Ramos (cell line): ENCODE results near the gene PRLHR.

Source experiments
- in situ Hi-C: fragments of 300-500 bp; cut with MboI; formaldehyde crosslinking; loops from one replicate; pipeline ENCODE4 v1.14.3; 2022; ENCODE audit warnings: low sequenced_read_pairs; ENCODE audit not compliant: unreplicated experiment

PRLHR gene

DNA sequence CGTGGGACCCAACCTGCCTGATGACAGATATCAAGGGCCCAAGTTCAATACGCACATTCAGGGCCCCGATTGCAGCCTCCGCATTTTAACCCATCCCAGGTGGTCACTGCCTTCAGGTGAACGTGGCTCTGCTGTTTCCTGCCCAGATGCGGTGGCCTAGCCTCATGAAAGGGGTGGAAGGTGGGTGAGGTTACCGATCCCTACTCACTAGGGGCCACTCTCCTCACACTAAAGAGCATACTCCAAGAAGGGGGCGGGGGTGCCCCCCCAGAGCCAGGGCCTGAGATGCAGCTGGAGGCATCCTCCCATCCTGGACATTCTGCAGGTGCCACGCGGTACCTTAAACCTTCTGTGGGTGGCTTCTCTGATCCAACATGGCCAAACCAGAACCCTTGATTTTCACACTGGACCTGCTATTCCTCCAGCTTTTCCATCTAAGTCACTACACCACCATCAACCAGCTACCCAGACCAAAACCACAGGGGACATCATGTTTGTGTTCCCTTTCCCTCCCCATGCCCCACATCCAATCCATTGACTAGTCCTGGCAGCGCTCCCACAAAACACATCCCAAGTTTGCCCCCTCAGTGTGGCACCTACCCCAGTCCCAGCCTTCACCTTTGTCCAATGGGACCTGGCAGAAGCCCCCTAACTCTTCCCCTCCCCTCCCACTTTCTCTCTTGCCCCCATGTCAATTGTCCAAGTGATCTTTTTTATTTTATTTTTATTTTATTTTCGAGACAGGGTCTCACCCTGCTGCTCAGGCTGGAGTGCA, 30.0 kb downstream of the PRLHR start:
- in situ Hi-C loops, result loop anchor here (10.0 to 25.0 kb wide), 3 partner anchors 289 to 872 kb away; partner anchors contain the start of gene PRDX3

DNA sequence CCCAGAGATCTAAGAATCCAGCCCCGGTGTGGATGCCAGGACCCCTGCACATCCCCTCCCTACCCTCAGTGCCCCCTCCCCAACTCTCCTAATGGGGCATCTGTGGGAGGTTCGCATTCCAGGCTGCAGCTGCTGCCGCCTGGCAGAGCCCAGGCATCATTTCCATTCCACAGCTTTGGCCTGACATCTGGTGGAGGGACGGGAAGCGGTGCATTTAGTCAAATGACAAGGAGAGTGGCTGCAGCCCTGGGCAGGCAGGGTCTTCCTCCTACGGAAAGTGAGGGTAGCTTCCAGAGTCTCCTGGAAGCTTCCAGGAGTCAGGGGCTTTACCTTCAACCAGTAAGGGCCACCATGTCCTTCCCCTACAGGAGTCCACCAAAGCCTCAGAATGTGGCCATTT, 30.8 kb downstream of the PRLHR start:
- in situ Hi-C loops, result loop anchor here (10.0 to 25.0 kb wide), 3 partner anchors 290 to 873 kb away; partner anchors contain the start of gene PRDX3

DNA sequence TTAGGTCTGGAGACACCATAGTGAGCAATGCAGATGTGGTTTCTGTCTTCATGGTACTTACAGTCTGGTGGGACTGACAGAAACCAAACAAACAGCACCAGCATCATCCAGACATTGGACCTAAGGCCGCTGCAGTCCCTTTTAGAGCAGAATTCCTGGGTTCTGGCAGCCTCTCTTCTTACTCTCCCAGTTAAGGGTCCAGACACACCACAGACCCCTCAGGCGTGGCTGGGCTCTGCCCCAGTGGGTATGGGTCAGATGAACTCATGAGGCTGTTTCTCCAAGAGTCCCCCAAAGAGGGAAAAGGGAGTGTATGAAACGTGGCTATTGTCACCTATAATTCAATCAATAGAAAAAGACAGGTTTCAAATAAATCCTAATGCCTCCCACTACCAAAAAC, 31.3 kb downstream of the PRLHR start:
- in situ Hi-C loops, result loop anchor here (10.0 to 25.0 kb wide), 3 partner anchors 291 to 873 kb away; partner anchors contain the start of gene PRDX3

DNA sequence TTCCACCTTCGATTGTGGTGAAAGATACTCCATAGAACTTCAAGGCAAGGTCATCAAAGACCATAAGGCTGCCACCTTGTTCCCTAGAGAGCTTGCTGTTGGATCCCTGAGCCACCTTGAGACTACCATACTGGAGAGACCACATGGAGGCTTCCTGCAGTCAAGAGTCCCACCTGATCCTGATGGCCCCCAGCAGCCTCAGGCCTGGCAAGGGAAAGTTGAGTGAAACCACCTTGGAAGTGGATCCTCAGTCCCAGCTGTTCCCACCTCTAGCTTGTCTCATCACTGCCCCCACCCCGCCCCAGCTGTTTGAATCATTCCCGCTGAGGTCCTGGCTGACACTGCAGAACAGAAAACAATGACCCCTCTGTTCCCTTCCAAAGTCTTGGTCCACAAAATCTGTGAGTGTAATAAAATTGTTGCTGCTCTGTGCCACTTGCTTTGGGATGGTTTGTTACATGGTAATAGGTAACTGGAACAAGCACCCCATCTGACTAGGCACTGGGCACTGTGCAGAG, 32.0 kb downstream of the PRLHR start:
- in situ Hi-C loops, result loop anchor here (10.0 to 25.0 kb wide), 3 partner anchors 291 to 874 kb away; partner anchors contain the start of gene PRDX3

DNA sequence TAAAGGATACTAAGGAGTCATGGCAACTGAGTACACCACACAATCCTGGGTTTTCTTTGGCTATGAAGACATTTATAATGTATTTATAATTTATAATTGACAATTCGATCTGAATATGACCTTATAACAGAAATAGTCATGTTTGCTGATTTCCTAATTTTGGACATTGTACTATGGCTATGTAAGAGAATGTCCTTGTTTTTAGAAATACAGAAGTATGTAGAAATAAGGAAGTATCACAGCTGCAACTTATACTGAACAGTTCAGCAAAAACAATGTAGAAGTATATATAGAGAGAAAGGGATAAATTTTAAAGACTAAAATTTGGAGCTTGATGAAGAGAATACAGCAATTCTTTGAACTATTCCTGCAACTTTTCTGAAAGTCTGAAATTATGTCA, 32.6 kb downstream of the PRLHR start:
- in situ Hi-C loops, result loop anchor here (10.0 to 25.0 kb wide), 3 partner anchors 292 to 874 kb away; partner anchors contain the start of gene PRDX3

DNA sequence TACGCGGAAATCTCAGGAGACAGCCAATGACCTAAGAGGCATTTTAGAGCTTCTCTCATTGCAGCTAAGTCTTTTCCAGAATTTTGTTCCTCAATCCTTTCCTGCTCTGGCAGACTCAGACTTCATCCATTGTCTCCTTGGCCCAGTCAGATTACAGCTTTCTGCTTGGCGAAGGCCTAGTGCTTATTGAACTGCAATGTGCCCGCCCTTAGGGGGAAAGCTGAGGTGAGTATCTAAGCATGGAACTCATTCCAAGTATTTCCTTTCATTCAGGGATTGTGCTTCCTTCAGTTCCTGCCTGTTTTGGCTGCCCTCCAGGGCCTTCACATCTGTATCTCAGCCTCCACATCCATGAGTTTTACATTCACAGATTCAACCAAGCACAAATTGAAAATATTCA, 37.5 kb downstream of the PRLHR start:
- in situ Hi-C loops, result loop anchor here (25.0 kb wide), 2 partner anchors 629 to 879 kb away; partner anchors contain the start of gene PRDX3

DNA sequence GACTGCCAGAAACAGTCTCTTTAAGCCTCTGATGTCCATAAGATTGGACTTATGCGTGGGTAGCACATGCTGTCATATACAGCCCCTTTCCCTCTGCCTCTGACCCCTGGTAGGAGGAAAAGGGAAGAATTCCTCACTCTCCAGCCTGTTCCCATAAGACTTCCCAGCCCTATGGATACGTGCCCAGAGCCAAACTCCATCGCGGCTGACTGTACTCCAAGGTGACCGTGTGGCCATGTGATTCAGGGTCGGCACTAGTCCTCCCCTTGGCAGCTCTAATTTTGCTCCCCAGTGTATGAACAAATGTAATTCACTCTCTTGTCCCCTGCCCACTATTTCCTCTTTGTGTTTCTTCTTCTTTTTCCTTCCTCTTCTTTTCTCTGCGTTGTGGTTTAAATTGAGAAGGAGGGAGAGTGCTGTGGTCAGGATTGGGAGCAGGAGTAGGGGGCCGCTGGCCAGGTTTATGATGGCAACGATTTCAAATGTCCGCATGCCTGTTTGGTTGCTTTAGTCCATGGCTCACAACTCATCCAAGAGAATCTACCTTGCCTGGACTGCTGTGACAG, 43.8 kb downstream of the PRLHR start:
- in situ Hi-C loops, result loop anchor here (25.0 kb wide), 2 partner anchors 636 to 886 kb away; partner anchors contain the start of gene PRDX3

DNA sequence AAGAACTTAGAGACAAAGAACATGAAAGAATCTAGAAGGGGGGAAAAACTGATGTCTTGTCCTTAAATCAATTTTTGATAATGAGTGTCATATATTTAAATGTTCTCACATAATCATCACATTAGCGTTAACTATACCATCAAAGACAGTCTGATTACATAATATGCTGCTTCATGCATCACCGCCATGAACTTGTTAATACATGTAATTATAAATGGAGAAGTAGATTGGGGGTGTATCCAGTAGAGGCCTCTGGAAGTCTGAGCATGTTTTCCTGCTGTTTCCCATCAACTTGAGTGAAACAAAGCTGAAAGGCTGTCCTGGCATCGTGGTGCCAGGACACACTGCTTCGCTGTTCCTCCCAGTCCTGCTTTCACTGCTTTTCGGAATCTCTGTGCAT, 48.2 kb downstream of the PRLHR start:
- in situ Hi-C loops, result no loop called here

DNA sequence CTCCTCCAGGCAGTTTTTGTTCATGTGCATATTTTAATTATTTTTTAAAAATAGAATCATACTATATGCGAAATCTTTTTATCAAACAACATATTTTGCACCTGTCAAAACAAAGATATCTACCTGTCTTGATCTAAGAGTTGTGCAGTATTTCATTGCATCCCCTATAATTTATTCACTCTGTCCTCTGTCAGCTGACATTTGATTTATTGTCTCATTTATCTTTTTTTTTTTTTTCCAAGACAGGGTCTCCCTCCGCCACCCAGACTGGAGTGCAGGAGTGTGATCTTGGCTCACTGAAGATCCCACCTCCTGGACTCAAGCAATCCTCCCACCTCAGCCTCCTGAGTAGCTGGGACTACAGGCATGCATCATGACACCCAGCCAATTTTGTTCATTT, 49.0 kb downstream of the PRLHR start:
- in situ Hi-C loops, result no loop called here

DNA sequence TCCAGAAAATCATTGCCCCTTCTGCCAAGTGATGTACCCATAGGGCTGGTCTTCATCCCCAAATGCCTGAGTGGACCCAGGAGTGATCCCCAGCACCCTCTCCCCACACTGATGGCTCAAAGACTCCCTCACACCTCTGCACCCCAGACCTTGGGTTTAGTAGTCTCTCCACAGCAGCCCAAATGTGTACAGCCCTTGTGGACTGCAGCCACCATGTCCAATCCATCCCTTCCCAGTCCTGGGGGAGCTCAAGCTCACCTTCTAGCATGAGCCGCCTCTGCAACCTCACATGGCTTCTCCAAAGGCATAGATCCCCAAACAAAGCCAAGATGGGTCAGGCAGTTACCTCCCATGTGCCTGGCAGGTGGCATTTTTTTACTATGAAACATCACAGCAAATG, 50.1 kb downstream of the PRLHR start:
- in situ Hi-C loops, result no loop called here

DNA sequence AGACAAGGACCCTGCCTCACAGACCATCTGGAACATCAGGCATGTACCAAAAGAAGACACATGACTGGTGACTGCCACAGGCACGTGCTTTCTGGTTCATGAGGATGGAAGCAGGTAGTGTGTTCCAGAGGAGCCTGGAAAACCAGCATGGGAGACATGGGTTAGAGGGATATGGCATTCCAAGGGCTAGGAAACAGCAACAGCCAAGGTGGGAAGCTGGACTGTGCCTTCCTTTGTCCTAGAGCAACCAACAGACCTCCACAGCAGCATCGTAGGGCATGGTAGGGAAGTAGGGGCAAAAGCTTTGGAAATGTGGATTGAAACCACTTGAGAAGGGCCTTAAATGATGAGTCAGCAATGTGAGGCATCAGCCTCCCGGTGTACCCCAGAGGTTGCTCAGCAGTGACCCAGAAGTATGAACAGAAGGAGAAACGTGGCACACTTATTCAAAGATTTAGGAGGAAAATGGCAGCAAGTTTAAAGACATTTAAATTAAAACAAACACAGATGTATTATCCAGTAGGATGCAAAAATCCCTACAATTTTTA, 51.0 kb downstream of the PRLHR start:
- in situ Hi-C loops, result no loop called here

DNA sequence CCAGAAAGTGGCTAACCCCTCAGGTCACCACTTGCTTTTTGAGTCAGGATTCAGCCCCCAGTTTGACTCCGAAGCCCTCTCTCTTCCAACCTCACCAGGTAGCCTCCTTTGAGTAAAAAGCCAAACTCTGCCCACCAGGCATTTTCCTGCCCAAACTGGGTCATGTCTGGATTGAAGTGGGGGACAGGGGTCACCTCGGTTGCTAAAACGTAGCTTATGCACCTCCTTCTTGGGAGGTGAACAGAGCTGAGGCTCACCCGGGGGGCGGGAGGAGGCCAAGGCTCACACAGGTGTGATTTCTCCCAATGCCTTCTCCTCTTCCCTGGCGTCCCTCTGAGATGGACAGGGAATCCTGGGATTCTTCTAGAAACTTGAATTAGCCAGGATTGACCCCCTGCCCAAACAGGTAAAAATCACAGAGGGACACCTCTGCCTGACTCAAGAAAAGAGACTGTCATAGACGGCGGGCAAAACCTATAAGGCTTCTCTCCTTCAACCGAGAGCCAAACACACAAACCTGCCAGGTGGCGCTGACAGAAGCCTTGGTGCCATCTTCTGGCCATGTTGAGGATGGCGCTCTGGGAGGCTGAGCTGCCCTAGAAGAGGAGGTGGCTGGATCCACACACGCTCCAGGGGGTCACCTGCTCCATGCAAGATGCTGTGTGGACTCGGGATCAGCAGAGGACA, 51.6 kb downstream of the PRLHR start:
- in situ Hi-C loops, result no loop called here

DNA sequence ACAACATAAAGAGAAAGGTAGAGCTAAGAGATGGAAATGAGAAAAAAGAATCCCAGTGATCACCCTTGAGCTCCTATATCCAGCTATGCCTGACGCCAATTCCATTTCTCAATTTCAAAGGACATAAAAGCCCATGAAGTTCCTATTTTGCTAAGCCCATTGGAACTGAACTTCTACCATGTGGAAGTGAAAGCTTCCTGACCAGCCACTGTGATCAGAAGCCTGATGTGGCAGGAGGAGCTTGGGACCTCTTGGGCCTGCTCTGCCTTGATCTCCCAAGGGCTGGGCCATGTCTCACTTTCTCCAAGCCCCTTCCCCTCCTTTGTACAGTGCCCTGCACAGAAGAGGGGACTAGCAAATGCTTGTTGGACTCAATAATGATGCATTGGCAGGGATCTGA, 52.7 kb downstream of the PRLHR start:
- in situ Hi-C loops, result no loop called here

DNA sequence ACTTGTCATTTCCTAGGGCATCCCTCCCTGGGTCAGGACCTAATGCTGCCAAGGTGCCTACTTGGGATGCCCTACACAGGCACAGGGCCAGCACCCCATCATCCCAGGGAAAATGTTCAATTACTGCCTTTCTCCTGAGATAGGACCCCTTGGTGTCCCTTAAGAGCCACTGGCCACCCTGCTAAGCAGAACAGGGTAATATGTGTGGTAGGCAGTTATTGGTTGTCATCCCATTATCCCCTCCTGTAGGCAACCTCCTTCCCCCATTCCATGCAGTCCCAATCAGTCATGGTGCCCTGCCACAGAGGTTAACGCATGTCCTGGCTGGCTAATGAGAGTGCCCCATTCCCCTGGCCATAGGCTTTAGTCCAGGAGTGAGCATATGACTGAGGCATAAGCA, 53.2 kb downstream of the PRLHR start:
- in situ Hi-C loops, result no loop called here

DNA sequence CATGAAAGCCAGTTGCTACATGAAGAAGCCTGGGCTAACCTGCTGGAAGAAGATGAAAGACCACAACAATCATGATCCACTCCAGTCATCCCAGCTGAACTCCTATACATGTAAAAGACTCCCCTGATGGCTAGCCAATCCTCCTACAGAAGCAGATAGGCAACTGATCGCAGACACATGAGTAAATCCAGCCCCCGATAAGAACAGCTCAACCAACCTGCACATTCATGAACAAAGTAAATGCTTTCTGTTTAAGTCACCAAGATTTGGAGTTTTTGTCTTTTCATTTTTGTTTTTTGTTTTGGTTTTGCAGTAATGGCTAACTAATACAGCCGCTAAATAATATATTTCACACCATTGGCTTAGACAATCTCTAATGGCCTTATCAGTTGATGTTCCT, 53.7 kb downstream of the PRLHR start:
- in situ Hi-C loops, result no loop called here
